Measurements from ENCODE around the gene NUP214.
A peak's percentile ranks its signal among the peaks of the same experiment; 100 is the strongest.
"Not testable (repeated sequence)": the region's sequence is repeated elsewhere in the genome, so short reads cannot be mapped to it uniquely, and the experiment has no call there.

Gene NUP214

GRCh38 chr9:131237931-131238401, 112.6 kb downstream of the NUP214 start:
- DNase-seq, result peak; percentile 64 to 73

GRCh38 chr9:131238402-131239021, 113.1 kb downstream of the NUP214 start:
- peak; percentile 53 to 64 for DNase-seq

- no peak for DNase-seq
These were observed 114.0 kb downstream of the NUP214 start for GRCh38 chr9:131239161-131239975.

GRCh38 chr9:131240047-131240921, 114.9 kb downstream of the NUP214 start:
- DNase-seq, result no peak

- not testable (repeated sequence) for DNase-seq
These were observed 118.9 kb downstream of the NUP214 start for GRCh38 chr9:131244331-131244730.

GRCh38 chr9:131246618-131247017, 121.2 kb downstream of the NUP214 start:
- no peak for DNase-seq

- no peak for DNase-seq
These were observed 126.7 kb downstream of the NUP214 start for GRCh38 chr9:131252120-131252519.

- DNase-seq, result no peak
These were observed 128.6 kb downstream of the NUP214 start for GRCh38 chr9:131253891-131254491.

- DNase-seq, result no peak
These were observed 129.2 kb downstream of the NUP214 start for GRCh38 chr9:131254626-131255025.

GRCh38 chr9:131255676-131256197, 130.4 kb downstream of the NUP214 start:
- DNase-seq, result no peak

GRCh38 chr9:131257266-131258025, 132.1 kb downstream of the NUP214 start:
- DNase-seq, result no peak

GRCh38 chr9:131258186-131258585, 132.8 kb downstream of the NUP214 start:
- DNase-seq, result no peak

- no peak for DNase-seq
These were observed 133.5 kb downstream of the NUP214 start for GRCh38 chr9:131258698-131259431.

- no peak for DNase-seq
These were observed 134.1 kb downstream of the NUP214 start for GRCh38 chr9:131259432-131259898.

- no peak for DNase-seq
These were observed 134.7 kb downstream of the NUP214 start for GRCh38 chr9:131259916-131260597.

GRCh38 chr9:131260751-131261452, 135.5 kb downstream of the NUP214 start:
- no peak for DNase-seq

- no peak for DNase-seq
These were observed 137.1 kb downstream of the NUP214 start for GRCh38 chr9:131262327-131263032.

GRCh38 chr9:131263033-131263343, 137.6 kb downstream of the NUP214 start:
- not testable (repeated sequence) for DNase-seq

- DNase-seq, result no peak
These were observed 138.3 kb downstream of the NUP214 start for GRCh38 chr9:131263701-131264100.
